HEK293T (cell line): ENCODE measurements around the gene ADAMTS18.

Experiments used
- BHLHE40 ChIP-seq: fragments of 450-650 bp; IDR thresholded peaks from 2 replicates; pipeline ENCODE4 v1.6.1; 2016; ENCODE audit warnings: mild to moderate bottlenecking, moderate library complexity, borderline replicate concordance
- CTBP1 ChIP-seq: fragments of 450-650 bp; IDR thresholded peaks from 2 replicates; pipeline ENCODE4 v1.6.1; 2016; ENCODE audit warnings: borderline replicate concordance
- ELF4 ChIP-seq: fragments of 450-650 bp; IDR thresholded peaks from 2 replicates; pipeline ENCODE4 v1.6.1; 2017; ENCODE audit warnings: antibody characterized with exemption
- FOXK2 ChIP-seq: fragments of 450-650 bp; IDR thresholded peaks from 2 replicates; pipeline ENCODE4 v1.6.1; 2016; ENCODE audit warnings: mild to moderate bottlenecking
- FOXM1 ChIP-seq: fragments of 450-650 bp; IDR thresholded peaks from 2 replicates; pipeline ENCODE4 v1.6.1; 2017; ENCODE audit warnings: mild to moderate bottlenecking, borderline replicate concordance
- HDGF ChIP-seq: fragments of 450-650 bp; IDR thresholded peaks from 2 replicates; pipeline ENCODE4 v1.6.1; 2017; ENCODE audit warnings: antibody characterized with exemption, borderline replicate concordance
- SP1 ChIP-seq: fragments of 450-650 bp; IDR thresholded peaks from 2 replicates; pipeline ENCODE4 v1.6.1; 2017

DNA sequence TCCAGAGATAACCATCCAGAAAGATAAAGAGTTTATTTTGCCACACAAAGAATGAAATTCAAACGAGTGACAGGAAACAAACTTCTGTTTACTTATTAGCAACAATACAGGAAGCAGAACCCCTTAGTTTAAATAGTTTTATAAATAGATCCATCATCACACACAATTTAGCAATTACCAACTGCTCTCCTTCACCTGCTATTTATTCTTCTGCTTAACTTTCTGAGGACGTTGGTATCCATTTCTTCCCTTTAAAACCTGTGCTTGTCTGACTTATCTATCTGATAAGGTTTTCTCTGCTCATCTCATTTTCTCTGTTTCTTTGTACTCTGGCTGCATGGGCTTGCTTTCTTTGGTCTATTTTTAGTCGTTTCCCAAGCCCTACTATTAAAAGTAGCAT is 4.3 kb upstream of the ADAMTS18 start:
- no peak for TF ChIP-seq ELF4
- no peak for TF ChIP-seq BHLHE40
- TF ChIP-seq SP1, result no peak
- no peak for TF ChIP-seq FOXM1
- no peak for TF ChIP-seq FOXK2
- no peak for TF ChIP-seq CTBP1
- no peak for TF ChIP-seq HDGF
